Limb (tissue), 2 donors: ENCODE data around the gene RFX3.
A peak's percentile ranks its signal among the peaks of the same experiment; 100 is the strongest.

ENCODE experiments used
- DNase-seq, 2 donors: peaks; one replicate each; pipeline ENCODE4 v3.0.0-alpha.2; 2016; ENCODE audit errors: extremely low spot score in 2 of 2

RFX3 gene

GRCh38 chr9:3525836-3526164 lies at the start of gene RFX3:
TSS of gene RFX3 (minus strand) at chr9:3526001. CDS start at chr9:3395588, 130,413 bp downstream.
- DNase-seq, result peak; percentile 94 to 96

GRCh38 chr9:3571500-3571899 lies 45.7 kb upstream of the RFX3 start:
- no peak for DNase-seq

GRCh38 chr9:3569529-3569928 lies 43.7 kb upstream of the RFX3 start:
- no peak for DNase-seq

- no peak for DNase-seq
Observed at GRCh38 chr9:3567988-3568387, 42.2 kb upstream of the RFX3 start.

- no peak for DNase-seq
Observed at GRCh38 chr9:3553076-3553765, 27.4 kb upstream of the RFX3 start.

GRCh38 chr9:3549225-3549624 lies 23.4 kb upstream of the RFX3 start:
- DNase-seq, result no peak

- no peak for DNase-seq
Observed at GRCh38 chr9:3548648-3549047, 22.8 kb upstream of the RFX3 start.

- no peak for DNase-seq
Observed at GRCh38 chr9:3541206-3541605, 15.4 kb upstream of the RFX3 start.

- DNase-seq, result no peak
Observed at GRCh38 chr9:3534614-3535404, 9.0 kb upstream of the RFX3 start.

GRCh38 chr9:3532158-3532557 lies 6.4 kb upstream of the RFX3 start:
- DNase-seq, result no peak

GRCh38 chr9:3528451-3528850 lies 2.6 kb upstream of the RFX3 start:
- DNase-seq, result no peak

GRCh38 chr9:3526997-3527940 lies 1.5 kb upstream of the RFX3 start:
- peak in 1 of 2 donors; percentile 24 for DNase-seq

- DNase-seq, result peak; percentile 89 to 96
Observed at GRCh38 chr9:3526165-3526996, 580 bp upstream of the RFX3 start.

GRCh38 chr9:3525096-3525835 lies 535 bp downstream of the RFX3 start:
- peak in 1 of 2 donors; percentile 14 for DNase-seq

GRCh38 chr9:3521966-3522365 lies 3.8 kb downstream of the RFX3 start:
- DNase-seq, result no peak

GRCh38 chr9:3520564-3520963 lies 5.2 kb downstream of the RFX3 start:
- DNase-seq, result no peak

GRCh38 chr9:3517377-3518048 lies 8.3 kb downstream of the RFX3 start:
- DNase-seq, result no peak

- no peak for DNase-seq
Observed at GRCh38 chr9:3516667-3517330, 9.0 kb downstream of the RFX3 start.

- no peak for DNase-seq
Observed at GRCh38 chr9:3515405-3515804, 10.4 kb downstream of the RFX3 start.
